Measurements from ENCODE around the gene KCNQ2.

DNA sequence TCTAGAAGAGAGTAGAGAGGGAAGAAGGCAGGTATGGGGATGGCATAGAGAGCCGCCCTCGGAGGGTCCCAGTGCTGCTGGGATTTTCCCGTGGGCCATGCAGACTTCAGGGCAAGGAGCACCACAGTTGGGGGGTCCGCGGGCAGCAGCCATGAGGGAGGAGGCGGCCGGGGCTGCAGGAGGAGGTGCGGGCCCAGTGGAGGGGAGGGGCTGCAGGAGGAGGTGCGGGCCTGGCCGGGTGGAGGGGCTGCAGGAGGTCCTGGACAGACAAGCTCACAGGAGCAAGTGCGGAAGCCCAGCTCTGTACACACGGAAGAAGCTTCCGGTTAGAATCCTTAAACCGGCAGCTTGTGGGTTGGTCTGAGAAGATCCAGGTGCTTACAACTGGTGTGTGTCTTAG lies 76.7 kb downstream of the KCNQ2 start:
- TF ChIP-seq POLR2A (IDR thresholded peaks at IDR 0.05) (no peak), POLR2AphosphoS5 (IDR thresholded peaks at IDR 0.05) (no peak)

All from spleen (tissue), 3 donors.